ENCODE measurements around the gene LIN9. TPM values are rescaled to one million over a fixed set of nuclear protein-coding genes. Genes with fewer than 3 reads are reported as not detected.

LIN9 gene
- total RNA-seq, 3 donors from 2014 or later: 1.9 to 5.6 (median 2.6) TPM

- TF ChIP-seq POLR2AphosphoS5 (IDR thresholded peaks at IDR 0.05) (no peak), POLR2A (IDR thresholded peaks at IDR 0.05) (no peak), CTCF (IDR thresholded peaks at IDR 0.05) (no peak)
- Histone ChIP-seq H3K4me1 (no peaks in the 10 kb centered on the region), H3K27ac (no peak overlapping the region), H3K4me3 (no peak overlapping the region), H3K27me3 (no peaks in the 10 kb centered on the region), H3K36me3 (no peaks in the 10 kb centered on the region), H3K9me3 (no peaks in the 10 kb centered on the region)
- DNase-seq (ENCODE audit: low spot score in 2 of 2): no peak
- intact Hi-C loops (cut with DNase I; ENCODE audit: low total_unique reads): no loop called here
Measured at GRCh38 chr1:226353698-226354525, 44.9 kb upstream of the LIN9 start.

DNA sequence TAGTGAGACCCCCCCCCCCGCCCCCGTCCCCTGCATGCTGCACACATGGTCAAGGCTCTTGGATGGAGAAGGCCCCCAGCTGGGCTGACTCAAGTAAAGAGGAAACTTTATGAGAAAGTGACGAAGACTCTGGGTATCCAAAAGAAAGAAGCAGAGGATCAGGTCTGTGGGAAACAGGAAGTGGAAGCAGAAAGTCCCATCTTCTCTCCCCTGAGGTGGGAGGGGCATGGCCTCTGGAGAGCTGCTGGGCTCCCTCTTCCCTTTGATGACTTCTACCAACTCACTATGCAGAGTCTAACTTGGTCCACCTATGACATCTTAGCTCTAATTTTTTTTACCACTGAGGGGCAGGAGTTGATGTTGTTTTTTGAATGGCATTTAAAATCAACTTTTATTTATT is 42.7 kb upstream of the LIN9 start:
- Histone ChIP-seq H3K27me3 (no peaks in the 10 kb centered on the region), H3K4me3 (no peak overlapping the region), H3K4me1 (no peaks in the 10 kb centered on the region), H3K36me3 (no peaks in the 10 kb centered on the region), H3K27ac (no peak overlapping the region), H3K9me3 (no peaks in the 10 kb centered on the region)
- DNase-seq (ENCODE audit: low spot score in 2 of 2): no peak
- intact Hi-C loops (cut with DNase I; ENCODE audit: low total_unique reads): no loop called here
- TF ChIP-seq POLR2AphosphoS5 (IDR thresholded peaks at IDR 0.05): no peak
- no peak for TF ChIP-seq POLR2A (IDR thresholded peaks at IDR 0.05)
- no peak for TF ChIP-seq CTCF (IDR thresholded peaks at IDR 0.05)

DNA sequence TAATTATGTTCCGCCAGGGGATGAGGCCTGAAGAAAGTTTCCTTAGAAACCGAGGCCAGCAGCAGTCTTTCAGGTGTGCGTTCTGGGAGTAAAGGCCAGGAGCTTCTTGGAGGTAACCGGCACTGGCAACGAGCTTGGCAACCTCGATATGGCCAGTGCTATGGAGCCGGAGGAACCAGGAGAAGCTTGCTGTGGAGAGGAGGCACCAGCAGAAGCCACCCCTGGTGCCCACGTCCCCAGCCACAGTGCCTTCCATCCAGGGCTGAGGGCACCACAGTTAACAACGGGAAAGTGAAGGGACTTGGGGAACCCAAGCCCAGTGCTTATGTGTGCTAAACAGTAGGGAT is 41.5 kb upstream of the LIN9 start:
- Histone ChIP-seq H3K4me3 (no peak overlapping the region), H3K27ac (peak overlapping the region in 1 of 2 donors; percentile 61), H3K9me3 (no peaks in the 10 kb centered on the region), H3K36me3 (no peaks in the 10 kb centered on the region), H3K27me3 (no peaks in the 10 kb centered on the region), H3K4me1 (no peaks in the 10 kb centered on the region)
- intact Hi-C loops (cut with DNase I; ENCODE audit: low total_unique reads): no loop called here
- TF ChIP-seq POLR2AphosphoS5 (IDR thresholded peaks at IDR 0.05) (no peak), POLR2A (IDR thresholded peaks at IDR 0.05) (no peak), CTCF (IDR thresholded peaks at IDR 0.05) (no peak)
- peak in 1 of 2 donors; percentile 18 for DNase-seq (ENCODE audit: low spot score in 2 of 2)

DNA sequence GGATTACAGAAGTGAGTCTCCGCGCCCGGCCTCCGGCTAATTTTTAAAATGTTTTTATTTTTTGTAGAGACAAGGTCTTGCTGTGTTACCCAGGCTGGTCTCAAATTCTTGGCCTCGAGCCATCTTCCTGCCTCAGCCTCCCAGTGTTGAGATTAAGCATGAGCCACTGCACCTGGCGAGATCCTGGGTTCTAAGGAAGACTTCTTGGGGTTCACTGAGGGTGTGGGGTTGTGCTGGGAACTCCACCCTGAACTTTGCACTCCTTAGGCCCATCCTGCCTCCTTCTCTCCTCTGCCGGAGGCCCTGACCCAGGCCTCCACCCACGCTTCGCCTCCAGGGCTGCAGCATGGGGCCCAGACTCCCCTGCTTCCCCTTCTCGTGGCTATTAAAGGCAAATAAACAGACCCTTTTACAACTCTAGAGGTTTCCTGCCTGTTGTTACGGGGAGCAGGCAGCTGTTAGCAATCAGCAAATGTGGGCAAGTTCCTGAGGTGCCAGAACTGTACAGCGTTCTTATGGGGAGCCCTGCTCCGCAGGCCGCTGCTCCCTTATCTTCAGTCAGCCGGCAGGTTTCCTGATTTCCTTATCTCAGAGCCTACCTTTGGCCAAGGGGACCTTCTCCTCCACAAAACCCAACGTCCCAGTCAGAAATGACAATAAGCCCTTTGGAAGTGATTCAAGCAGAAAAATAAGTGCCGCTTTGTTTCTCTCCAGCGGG is 41.0 kb upstream of the LIN9 start:
- H3K27ac ChIP-seq: peak overlapping the region in 1 of 2 donors; percentile 61
- H3K9me3 ChIP-seq: no peaks in the 10 kb centered on the region
- H3K36me3 ChIP-seq: no peaks in the 10 kb centered on the region
- H3K27me3 ChIP-seq: no peaks in the 10 kb centered on the region
- intact Hi-C loops (cut with DNase I; ENCODE audit: low total_unique reads): no loop called here
- H3K4me1 ChIP-seq: no peaks in the 10 kb centered on the region
- TF ChIP-seq POLR2AphosphoS5 (IDR thresholded peaks at IDR 0.05) (no peak), CTCF (IDR thresholded peaks at IDR 0.05) (no peak)
- H3K4me3 ChIP-seq: no peak overlapping the region
- no peak for DNase-seq (ENCODE audit: low spot score in 2 of 2)

- intact Hi-C loops (cut with DNase I; ENCODE audit: low total_unique reads): no loop called here
- Histone ChIP-seq H3K4me3 (no peak overlapping the region), H3K4me1 (no peaks in the 10 kb centered on the region), H3K9me3 (no peaks in the 10 kb centered on the region), H3K27ac (no peak overlapping the region), H3K27me3 (no peaks in the 10 kb centered on the region), H3K36me3 (no peaks in the 10 kb centered on the region)
- no peak for DNase-seq (ENCODE audit: low spot score in 2 of 2)
- TF ChIP-seq POLR2AphosphoS5 (IDR thresholded peaks at IDR 0.05): no peak
- no peak for TF ChIP-seq POLR2A (IDR thresholded peaks at IDR 0.05)
- no peak for TF ChIP-seq CTCF (IDR thresholded peaks at IDR 0.05)
Measured at GRCh38 chr1:226349081-226349480, 40.1 kb upstream of the LIN9 start.
